Mucosa of stomach (tissue), 1 donor: ENCODE measurements around the gene ERICH4.
"Not testable (repeated sequence)": the region's sequence is repeated elsewhere in the genome, so short reads cannot be mapped to it uniquely, and the experiment has no call there.

Experiments
- H3K27me3 ChIP-seq: one replicate; pipeline ENCODE4 v1.7.0; 2013; ENCODE audit warnings: mild to moderate bottlenecking, low read length; ENCODE audit not compliant: control insufficient read depth, insufficient read depth
- H3K36me3 ChIP-seq: one replicate; pipeline ENCODE4 v1.7.0; 2013; ENCODE audit warnings: low read length; ENCODE audit not compliant: control insufficient read depth, insufficient read depth
- H3K4me1 ChIP-seq: one replicate; pipeline ENCODE4 v1.7.0; 2013; ENCODE audit warnings: mild to moderate bottlenecking, low read length; ENCODE audit not compliant: control insufficient read depth, insufficient read depth
- H3K4me3 ChIP-seq: one replicate; pipeline ENCODE4 v1.7.0; 2013; ENCODE audit warnings: low read length
- H3K9ac ChIP-seq: one replicate; pipeline ENCODE4 v1.7.0; 2013; ENCODE audit warnings: mild to moderate bottlenecking, low read length, moderate library complexity
- H3K9me3 ChIP-seq: one replicate; pipeline ENCODE4 v1.7.0; 2013; ENCODE audit warnings: mild to moderate bottlenecking, low read length, moderate library complexity; ENCODE audit not compliant: control insufficient read depth
- donor health status: Pancreatic carcinoma.

The ERICH4 gene

GRCh38 chr19:41476583-41476982, 33.6 kb downstream of the ERICH4 start:
- H3K9ac ChIP-seq: no peak overlapping the region
- no peaks in the 10 kb centered on the region for H3K36me3 ChIP-seq
- no peaks in the 10 kb centered on the region for H3K4me1 ChIP-seq
- H3K9me3 ChIP-seq: no peaks in the 10 kb centered on the region
- H3K4me3 ChIP-seq: no peak overlapping the region
- H3K27me3 ChIP-seq: peaks cover 5% of the 10 kb centered on the region

- H3K9me3 ChIP-seq: no peaks in the 10 kb centered on the region
- H3K4me1 ChIP-seq: no peaks in the 10 kb centered on the region
- peaks cover 14% of the 10 kb centered on the region for H3K27me3 ChIP-seq
- H3K4me3 ChIP-seq: no peak overlapping the region
- H3K36me3 ChIP-seq: no peaks in the 10 kb centered on the region
- no peak overlapping the region for H3K9ac ChIP-seq
These were observed 35.2 kb downstream of the ERICH4 start for GRCh38 chr19:41478171-41478570.

DNA sequence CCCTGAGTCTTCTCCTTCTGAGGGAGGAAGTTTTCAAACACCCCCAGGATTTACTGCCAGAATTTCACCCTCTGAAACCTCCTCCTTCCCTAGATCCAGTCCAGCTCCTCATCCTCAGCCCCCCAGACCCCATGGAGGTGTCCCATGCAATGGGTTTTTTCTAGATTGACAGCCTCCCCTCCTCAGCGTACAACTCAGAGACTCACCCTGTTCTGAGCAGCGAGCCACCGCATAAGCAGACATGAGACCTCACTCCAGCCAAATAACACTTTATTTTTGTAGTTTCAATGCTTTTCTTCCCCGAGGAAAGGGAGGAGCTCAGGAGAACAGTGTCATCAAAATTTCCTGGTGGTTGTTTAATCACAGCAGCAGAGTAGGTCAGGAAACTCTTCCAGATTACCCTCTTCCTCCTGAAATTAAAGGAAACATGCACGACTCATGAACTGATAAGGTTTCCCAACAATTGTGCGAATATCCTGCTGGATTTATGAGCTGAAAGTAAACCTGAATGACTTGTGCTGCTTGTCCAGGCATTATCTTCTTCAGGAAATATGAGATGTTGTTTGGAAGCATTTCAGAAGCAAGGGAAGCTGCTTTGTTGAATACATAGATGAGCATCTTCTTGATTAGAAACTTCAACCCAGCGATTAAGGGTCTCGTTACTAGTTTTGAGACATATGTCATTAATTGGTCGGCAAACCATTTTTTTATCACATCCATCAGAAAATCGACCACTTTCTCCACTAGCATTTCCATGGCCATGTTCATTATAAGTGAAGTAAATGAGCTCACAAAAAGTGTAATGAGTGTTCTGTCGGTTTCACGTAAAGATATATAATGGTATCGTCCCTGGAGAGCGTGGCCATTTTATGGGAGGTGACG, 36.2 kb downstream of the ERICH4 start:
- Histone ChIP-seq H3K4me3 (no peak overlapping the region), H3K9me3 (no peaks in the 10 kb centered on the region), H3K27me3 (peaks cover 14% of the 10 kb centered on the region), H3K9ac (no peak overlapping the region), H3K4me1 (no peaks in the 10 kb centered on the region), H3K36me3 (no peaks in the 10 kb centered on the region)

DNA sequence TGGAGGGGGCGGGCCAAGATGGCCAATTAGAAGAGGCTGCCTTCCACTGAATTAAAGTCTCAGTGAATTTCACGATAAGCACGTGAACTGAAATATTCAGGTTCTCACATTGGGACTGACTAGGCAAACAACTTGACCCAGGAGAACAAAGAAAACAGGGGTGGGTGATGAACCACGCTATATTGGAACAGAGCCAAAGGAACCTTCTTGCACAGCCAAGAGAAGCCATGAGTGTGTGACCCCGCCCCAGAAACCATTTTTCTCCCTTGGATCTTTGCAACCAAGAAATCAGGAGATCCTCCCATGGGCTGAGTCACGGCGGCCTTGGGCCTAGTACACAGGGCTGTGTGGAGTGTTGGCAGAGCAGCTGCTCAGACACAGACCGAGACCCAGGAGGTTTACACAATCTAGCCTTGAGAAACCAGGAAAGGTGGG, 36.8 kb downstream of the ERICH4 start:
- no peaks in the 10 kb centered on the region for H3K9me3 ChIP-seq
- no peak overlapping the region for H3K9ac ChIP-seq
- H3K27me3 ChIP-seq: peaks cover 14% of the 10 kb centered on the region
- no peak overlapping the region for H3K4me3 ChIP-seq
- H3K4me1 ChIP-seq: no peaks in the 10 kb centered on the region
- no peaks in the 10 kb centered on the region for H3K36me3 ChIP-seq

DNA sequence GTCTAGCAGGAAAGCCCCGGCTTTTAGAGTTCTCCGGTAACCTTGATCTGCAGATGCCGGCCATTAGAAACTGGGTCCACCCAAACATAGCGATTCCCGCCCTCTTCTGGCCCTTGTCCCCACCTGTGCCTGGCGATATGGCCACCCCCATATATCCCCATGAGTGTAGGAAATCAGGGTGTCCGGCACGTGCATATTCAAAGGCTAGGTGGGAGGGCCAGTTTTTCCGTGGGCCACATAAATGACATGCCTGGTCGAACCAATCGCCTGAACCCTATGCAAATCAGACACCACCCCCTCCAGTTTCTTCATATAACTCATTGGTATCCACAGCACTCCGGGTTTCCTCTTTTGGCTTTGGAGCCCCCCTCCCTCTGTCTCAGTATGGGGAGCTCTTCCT, 37.4 kb downstream of the ERICH4 start:
- H3K36me3 ChIP-seq: no peaks in the 10 kb centered on the region
- H3K4me3 ChIP-seq: no peak overlapping the region
- no peak overlapping the region for H3K9ac ChIP-seq

DNA sequence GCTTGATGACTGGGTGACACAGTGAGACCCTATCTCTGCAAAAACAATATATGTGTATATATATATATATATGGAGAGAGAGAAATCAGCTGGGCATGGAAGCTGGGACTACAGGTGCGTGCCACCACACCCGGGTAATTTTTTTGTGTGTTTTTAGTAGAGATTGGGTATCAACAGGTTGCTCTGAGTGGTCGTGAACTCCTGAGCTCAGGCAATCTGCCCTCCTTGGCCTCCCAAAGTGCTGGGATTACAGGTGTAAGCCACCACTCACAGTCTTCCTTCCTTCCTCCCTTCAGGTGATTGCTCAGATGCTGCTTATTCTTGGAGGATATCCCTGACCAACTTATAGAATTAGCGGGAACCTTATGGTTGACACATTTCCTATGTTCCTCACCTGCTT, 41.9 kb downstream of the ERICH4 start:
- H3K36me3 ChIP-seq: no peaks in the 10 kb centered on the region
- H3K9ac ChIP-seq: no peak overlapping the region
- peaks cover 13% of the 10 kb centered on the region for H3K27me3 ChIP-seq
- no peak overlapping the region for H3K4me3 ChIP-seq
- H3K4me1 ChIP-seq: no peaks in the 10 kb centered on the region
- no peaks in the 10 kb centered on the region for H3K9me3 ChIP-seq

More for the DNA sequence above, 37.4 kb downstream of the ERICH4 start:
- Histone ChIP-seq H3K27me3 (peaks cover 14% of the 10 kb centered on the region), H3K9me3 (no peaks in the 10 kb centered on the region), H3K4me1 (no peaks in the 10 kb centered on the region)

DNA sequence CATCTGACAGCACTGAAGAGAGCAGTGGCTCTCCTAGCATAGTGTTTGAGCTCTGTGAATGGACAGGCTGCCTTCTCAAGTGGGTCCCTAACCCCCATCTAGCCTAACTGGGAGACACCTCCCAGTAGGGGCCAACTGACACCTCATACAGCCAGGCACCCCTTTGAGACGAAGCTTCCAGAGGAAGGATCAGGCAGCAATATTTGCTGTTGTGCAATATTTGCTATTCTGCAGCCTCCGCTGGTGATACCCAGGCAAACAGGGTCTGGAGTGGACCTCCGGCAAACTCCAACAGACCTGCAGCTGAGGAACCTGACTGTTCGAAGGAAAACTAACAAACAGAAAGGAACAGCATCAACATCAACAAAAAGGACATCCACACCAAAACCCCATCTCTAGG, 44.0 kb downstream of the ERICH4 start:
- not testable (repeated sequence) for H3K9me3 ChIP-seq, H3K9ac ChIP-seq, H3K4me1 ChIP-seq, H3K4me3 ChIP-seq, H3K27me3 ChIP-seq, H3K36me3 ChIP-seq

GRCh38 chr19:41492843-41493242, 49.9 kb downstream of the ERICH4 start:
- H3K27me3 ChIP-seq: no peaks in the 10 kb centered on the region
- H3K4me1 ChIP-seq: no peaks in the 10 kb centered on the region

More at GRCh38 chr19:41492843-41493242, 49.9 kb downstream of the ERICH4 start:
- Histone ChIP-seq H3K9ac (no peak overlapping the region), H3K9me3 (no peaks in the 10 kb centered on the region), H3K36me3 (no peaks in the 10 kb centered on the region), H3K4me3 (no peak overlapping the region)
